WTC11 (cell line): Measurements from ENCODE around the gene HTR6. TPM values are rescaled to one million over a fixed set of nuclear protein-coding genes. Genes with fewer than 3 reads are reported as not detected.

Experiments
- ATAC-seq: fragments of 200-7000 bp; cut with Tn5 transposase; 2 replicates; pipeline ENCODE4 v1.10.0; 2021; ENCODE audit warnings: mild to moderate bottlenecking, moderate library complexity
- CTCF ChIA-PET: fragments of 300-600 bp; sonication (Branson Sonifier 250); formaldehyde crosslinking; loops from one replicate; lab custom pipeline; 2021; ENCODE audit warnings: antibody characterized with exemption; lab: Charles Lee
- POLR2A ChIA-PET: fragments of 350-600 bp; sonication (Branson Sonifier 250); formaldehyde crosslinking; loops from one replicate; lab custom pipeline; 2021; ENCODE audit warnings: antibody characterized with exemption; lab: Charles Lee
- DNase-seq: peaks from one replicate; pipeline ENCODE4 v3.0.0; 2021; ENCODE audit warnings: low spot score
- H3K27ac Mint-ChIP-seq: 2 replicates; pipeline ENCODE4 v1.8.0; 2021; ENCODE audit warnings: mixed read lengths
- H3K27me3 Mint-ChIP-seq: 2 replicates; pipeline ENCODE4 v1.8.0; 2021; ENCODE audit warnings: low read depth, mild to moderate bottlenecking, moderate library complexity, mixed read lengths
- H3K36me3 Mint-ChIP-seq: 2 replicates; pipeline ENCODE4 v1.8.0; 2021; ENCODE audit warnings: mixed read lengths
- H3K4me1 Mint-ChIP-seq: 2 replicates; pipeline ENCODE4 v1.8.0; 2022; ENCODE audit warnings: mixed read lengths
- H3K4me3 Mint-ChIP-seq: 2 replicates; pipeline ENCODE4 v1.8.0; 2021; ENCODE audit warnings: mild to moderate bottlenecking, moderate library complexity, mixed read lengths
- H3K9me3 Mint-ChIP-seq: 2 replicates; pipeline ENCODE4 v1.8.0; 2021; ENCODE audit warnings: mixed read lengths
- AFF4 ChIP-seq: sonication (generic); formaldehyde crosslinking; IDR thresholded peaks from 2 replicates; pipeline ENCODE4 v1.8.1; 2023; ENCODE audit warnings: mild to moderate bottlenecking, missing genetic modification reagents, borderline replicate concordance
- AR ChIP-seq: fragments of 250-450 bp; sonication (Bioruptor Pico); IDR thresholded peaks from 2 replicates; pipeline ENCODE4 v1.9.0; 2021; ENCODE audit warnings: mild to moderate bottlenecking
- ATF3 ChIP-seq: sonication (generic); formaldehyde crosslinking; conservative IDR thresholded peaks from 2 replicates; pipeline ENCODE4 v1.8.1; 2022; ENCODE audit warnings: mild to moderate bottlenecking, missing genetic modification reagents
- ATF6 ChIP-seq: sonication (generic); formaldehyde crosslinking; IDR thresholded peaks from 2 replicates; pipeline ENCODE4 v1.8.1; 2023; ENCODE audit warnings: mild to moderate bottlenecking, missing genetic modification reagents
- CTCF ChIP-seq: fragments of 200-600 bp; IDR thresholded peaks from 2 replicates; pipeline ENCODE4 v1.8.0; 2022; ENCODE audit warnings: antibody characterized with exemption
- E2F4 ChIP-seq: sonication (generic); formaldehyde crosslinking; IDR thresholded peaks from 2 replicates; pipeline ENCODE4 v1.8.1; 2022; ENCODE audit warnings: low read depth, mild to moderate bottlenecking, moderate library complexity, missing genetic modification reagents, borderline replicate concordance
- GABPB1 ChIP-seq: sonication (generic); formaldehyde crosslinking; IDR thresholded peaks from 2 replicates; pipeline ENCODE4 v1.8.1; 2023; ENCODE audit warnings: mild to moderate bottlenecking, missing genetic modification reagents
- JUN ChIP-seq: sonication (generic); formaldehyde crosslinking; IDR thresholded peaks from 2 replicates; pipeline ENCODE4 v1.8.0; 2023; ENCODE audit warnings: mild to moderate bottlenecking, missing genetic modification reagents
- PRDM15 ChIP-seq: sonication (generic); formaldehyde crosslinking; IDR thresholded peaks from 2 replicates; pipeline ENCODE4 v1.8.0; 2022; ENCODE audit warnings: missing genetic modification reagents
- RORB ChIP-seq: fragments of 250-450 bp; sonication (Bioruptor Pico); IDR thresholded peaks from 2 replicates; pipeline ENCODE4 v1.9.0; 2021; ENCODE audit warnings: mild to moderate bottlenecking
- SOX15 ChIP-seq: fragments of 250-450 bp; sonication (Bioruptor Pico); IDR thresholded peaks from 2 replicates; pipeline ENCODE4 v1.9.0; 2021; ENCODE audit warnings: mild to moderate bottlenecking
- SP1 ChIP-seq: sonication (generic); formaldehyde crosslinking; conservative IDR thresholded peaks from 2 replicates; pipeline ENCODE4 v1.8.1; 2022; ENCODE audit warnings: missing genetic modification reagents
- TEAD1 ChIP-seq: sonication (generic); formaldehyde crosslinking; IDR thresholded peaks from 2 replicates; pipeline ENCODE4 v1.8.0; 2022; ENCODE audit warnings: mild to moderate bottlenecking, missing genetic modification reagents
- ZNF423 ChIP-seq: fragments of 250-450 bp; sonication (Bioruptor Pico); IDR thresholded peaks from 2 replicates; pipeline ENCODE4 v2.1.2; 2022; ENCODE audit warnings: mild to moderate bottlenecking, moderate library complexity
- ZSCAN18 ChIP-seq: fragments of 250-450 bp; sonication (Bioruptor Pico); IDR thresholded peaks from 2 replicates; pipeline ENCODE4 v2.1.2; 2022; ENCODE audit warnings: mild to moderate bottlenecking, moderate library complexity
- total RNA-seq: library from RNA; stranded (reverse); gene quantifications from 3 replicates; pipeline ENCODE4 v1.2.3, GENCODE V29; 2021

The HTR6 gene
- total RNA-seq, 1 experiment from 2014 or later, result 0.90 TPM

GRCh38 chr1:19651141-19651737 is 13.4 kb upstream of the HTR6 start:
- Mint-ChIP-seq H3K4me3 (no peak overlapping the region), H3K4me1 (peaks cover 13% of the 10 kb centered on the region), H3K36me3 (no peaks in the 10 kb centered on the region), H3K9me3 (no peaks in the 10 kb centered on the region), H3K27ac (no peak overlapping the region), H3K27me3 (peaks cover 7% of the 10 kb centered on the region)
- peak; percentile 34 for ATAC-seq
- TF ChIP-seq ZNF423 (CRISPR knock-in tag) (0 out of 2 replicates have a peak, but pooled peaks have one; percentile 39), CTCF (0 out of 2 replicates have a peak, but pooled peaks have one; percentile 16), E2F4 (CRISPR knock-in tag) (no peak)
- POLR2A ChIA-PET, result interaction anchor here (0.6 to 1.0 kb wide), 3 partner anchors 11 to 164 kb away, joined by 3 read pairs; no protein-coding TSS in a partner anchor
- CTCF ChIA-PET, result interaction anchor here (0.5 to 2.3 kb wide), 55 partner anchors 8 to 410 kb away, joined by 3 to 23 read pairs (median 4); partner anchors contain the start of genes AKR7A3, CAPZB and SLC66A1
- DNase-seq, result peak; percentile 68

GRCh38 chr1:19654386-19654785 is 10.3 kb upstream of the HTR6 start:
- peaks cover 2% of the 10 kb centered on the region for H3K27me3 Mint-ChIP-seq
- H3K27ac Mint-ChIP-seq, result peak overlapping the region; percentile 100
- no peak for DNase-seq
- ChIA-PET POLR2A (no interaction called here), CTCF (interaction anchor here (0.6 to 2.0 kb wide), 78 partner anchors 8 to 747 kb away, joined by 3 to 25 read pairs (median 4); partner anchors contain the start of genes AKR7A2, HTR6, NBL1 and SLC66A1)
- ATAC-seq, result no peak
- H3K4me1 Mint-ChIP-seq, result peaks cover 21% of the 10 kb centered on the region
- H3K36me3 Mint-ChIP-seq, result no peaks in the 10 kb centered on the region
- H3K9me3 Mint-ChIP-seq, result no peaks in the 10 kb centered on the region
- H3K4me3 Mint-ChIP-seq, result 0 out of 2 replicates have a peak overlapping the region, but pooled peaks have one; percentile 22
- TF ChIP-seq JUN (CRISPR knock-in tag) (no peak), AR (no peak), SP1 (no peak), ATF6 (CRISPR knock-in tag) (no peak), TEAD1 (no peak), SOX15 (no peak), PRDM15 (no peak), GABPB1 (no peak), ZSCAN18 (no peak), ATF3 (CRISPR knock-in tag) (no peak), RORB (CRISPR knock-in tag) (no peak), AFF4 (CRISPR knock-in tag) (no peak)
